HepG2 (cell line): ENCODE results near the gene TMEM141.

ENCODE experiments used
- JUN ChIP-seq: sonication (generic); formaldehyde crosslinking; IDR thresholded peaks from 2 replicates; pipeline ENCODE4 v1.4.0; 2020; ENCODE audit warnings: mild to moderate bottlenecking, missing genetic modification reagents
- POLR2A ChIP-seq, 2 experiments: IDR thresholded peaks; 2 replicates each; pipeline ENCODE4 v1.6.1; 2011; ENCODE audit warnings: low read depth in 2 of 2, low read length in 2 of 2, mild to moderate bottlenecking in 1 of 2, moderate library complexity in 1 of 2; ENCODE audit not compliant: insufficient read depth in 1 of 2
- SUZ12 ChIP-seq: fragments of 150-350 bp; IDR thresholded peaks from 2 replicates; pipeline ENCODE4 v1.6.1; 2014; ENCODE audit warnings: low read depth, low read length
- TFAP4 ChIP-seq: sonication (generic); IDR thresholded peaks from 2 replicates; pipeline ENCODE4 v1.6.1; 2016; ENCODE audit warnings: low read depth, borderline replicate concordance
- ZBTB10 ChIP-seq: sonication (generic); formaldehyde crosslinking; IDR thresholded peaks from 2 replicates; pipeline ENCODE4 v1.4.0; 2020; ENCODE audit warnings: missing genetic modification reagents, borderline replicate concordance

- no peak for TF ChIP-seq TFAP4
- TF ChIP-seq ZBTB10 (CRISPR knock-in tag): no peak
- TF ChIP-seq JUN (CRISPR knock-in tag): no peak
- TF ChIP-seq SUZ12: no peak
- no peak for TF ChIP-seq POLR2A (IDR thresholded peaks at IDR 0.05; ENCODE audit: insufficient read depth in 1 of 2, low read depth in 2 of 2, low read length in 2 of 2)
Measured at GRCh38 chr9:136835162-136835931, 44.2 kb downstream of the TMEM141 start.
